Right hindlimb (tissue), 1 donor: ENCODE measurements around the gene FSCN2.

Experiments
- DNase-seq: peaks from one replicate; pipeline ENCODE4 v3.0.0-alpha.2; 2018

The FSCN2 gene

DNA sequence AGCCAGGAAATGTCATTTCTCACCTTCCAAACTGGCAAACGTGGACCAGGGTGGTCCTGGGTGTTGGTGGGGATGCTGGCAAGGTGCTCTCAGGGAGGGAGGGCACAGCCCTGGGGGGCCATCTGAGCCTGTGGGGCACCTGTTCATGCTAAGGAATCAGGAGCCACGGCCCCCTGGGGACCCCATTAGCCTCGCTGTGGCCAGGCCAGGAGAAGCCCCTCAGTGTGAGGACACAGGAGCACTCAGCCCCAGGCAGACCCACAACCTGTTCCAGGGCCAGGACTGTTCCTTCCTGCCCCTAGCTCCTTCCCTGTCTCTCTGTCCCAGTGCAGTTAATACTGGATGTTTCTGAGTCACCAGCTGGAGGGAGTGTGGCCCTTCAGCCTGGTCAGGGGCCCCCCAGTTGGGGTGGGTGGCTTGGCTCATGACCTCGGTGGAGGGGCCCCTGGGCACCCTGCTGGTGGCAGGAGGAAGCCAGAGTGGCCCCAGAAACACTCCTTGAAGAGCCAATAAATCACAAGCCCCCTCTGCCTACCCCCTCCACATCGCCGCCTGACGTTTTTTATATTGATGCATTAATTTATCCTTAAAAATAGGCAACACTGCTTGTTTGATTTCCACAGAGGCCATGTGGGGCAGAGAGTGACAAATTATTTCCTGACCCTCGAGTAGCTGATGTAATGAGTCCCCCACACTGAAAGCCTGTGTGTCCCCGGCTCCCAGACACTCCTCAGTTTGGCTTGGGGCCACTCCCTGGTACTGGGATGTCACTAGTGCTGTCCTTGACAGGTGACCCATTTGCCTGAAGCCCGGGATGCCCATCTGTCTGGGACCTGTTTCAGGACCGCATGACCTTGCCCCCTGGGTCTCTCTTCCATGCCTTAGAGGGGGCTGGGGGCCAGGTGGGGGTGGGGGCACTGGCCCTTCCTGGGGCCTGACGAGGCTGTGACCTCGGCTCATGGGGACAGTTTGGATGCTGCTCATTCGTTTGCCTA, 37.9 kb upstream of the FSCN2 start:
- DNase-seq = no peak

DNA sequence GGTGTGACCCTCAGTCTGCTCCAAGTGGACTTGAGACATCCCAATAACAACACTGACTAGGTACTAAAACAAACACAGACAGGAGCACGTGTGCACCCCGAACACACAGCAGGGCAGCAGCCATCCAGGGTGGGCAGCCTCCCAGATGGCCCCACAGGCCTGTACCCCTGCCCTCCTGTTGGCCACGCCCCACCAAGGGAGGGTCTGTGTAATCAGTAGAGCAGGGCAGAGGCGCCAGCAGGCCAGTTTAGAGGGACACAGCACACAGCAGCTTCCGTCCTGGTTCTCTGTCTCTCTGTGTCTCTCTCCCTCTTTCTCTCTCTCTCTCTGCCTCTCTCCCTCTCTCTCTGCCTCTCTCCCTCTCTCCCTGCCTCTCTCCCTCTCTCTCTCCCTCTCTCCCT, 37.0 kb upstream of the FSCN2 start:
- DNase-seq = peak; percentile 20

DNA sequence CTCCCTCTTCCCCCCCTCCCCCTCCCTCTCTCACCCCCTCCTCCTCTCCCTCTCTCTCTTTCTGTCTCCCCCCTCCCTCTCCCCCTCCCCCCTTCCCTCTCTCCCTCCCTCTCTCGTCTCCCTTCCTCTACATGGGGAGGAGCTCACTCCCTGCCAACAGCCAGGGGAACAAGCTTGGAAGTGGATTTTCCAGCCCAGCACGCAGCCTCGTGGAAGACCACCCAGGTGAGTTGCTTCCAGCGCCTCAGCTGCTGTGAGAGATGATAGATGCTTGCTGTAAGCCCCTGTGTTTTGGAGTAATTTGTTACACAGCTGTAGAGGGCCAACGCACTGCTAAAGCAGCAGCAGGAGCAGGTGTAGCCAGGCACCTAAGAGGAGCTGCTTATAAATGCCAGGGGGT, 36.4 kb upstream of the FSCN2 start:
- DNase-seq = peak; percentile 34

DNA sequence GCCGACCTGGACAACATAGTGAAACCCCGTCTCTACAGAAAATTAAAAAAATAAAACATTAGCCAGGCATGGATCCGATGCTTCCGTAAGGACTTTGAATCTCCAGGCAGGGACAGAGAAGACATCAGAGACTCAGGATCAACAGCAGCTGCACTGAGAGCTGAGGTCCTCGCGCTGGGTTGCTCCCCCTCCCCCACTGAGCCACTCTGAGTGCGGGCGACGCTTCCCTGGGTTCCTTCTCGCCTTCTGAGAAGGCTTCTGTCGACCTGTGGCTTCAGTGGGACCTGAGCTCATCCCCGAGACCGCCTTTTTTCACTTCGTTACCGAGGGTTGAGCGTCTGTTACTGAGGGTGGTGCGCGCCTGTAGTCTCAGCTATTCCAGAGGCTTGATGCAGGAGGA, 36.0 kb upstream of the FSCN2 start:
- DNase-seq = no peak

DNA sequence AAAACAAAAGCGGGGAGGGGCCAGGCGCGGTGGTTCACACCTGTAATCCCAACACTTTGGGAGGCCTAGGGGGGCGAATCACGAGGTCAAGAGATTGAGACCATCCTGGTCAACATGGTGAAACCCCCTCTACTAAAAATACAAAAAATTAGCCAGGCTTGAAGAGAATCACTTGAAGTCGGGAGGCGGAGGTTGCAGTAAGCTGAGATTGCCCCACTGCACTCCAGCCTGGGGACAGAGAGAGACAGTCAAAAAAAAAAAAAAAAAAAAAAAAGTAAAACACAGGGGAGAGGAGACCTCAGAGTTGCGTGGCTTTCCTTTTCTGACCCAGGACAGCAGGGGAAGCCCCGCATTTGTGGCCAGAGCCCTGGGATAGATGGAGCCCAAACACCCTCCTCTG, 35.5 kb upstream of the FSCN2 start:
- DNase-seq = no peak

DNA sequence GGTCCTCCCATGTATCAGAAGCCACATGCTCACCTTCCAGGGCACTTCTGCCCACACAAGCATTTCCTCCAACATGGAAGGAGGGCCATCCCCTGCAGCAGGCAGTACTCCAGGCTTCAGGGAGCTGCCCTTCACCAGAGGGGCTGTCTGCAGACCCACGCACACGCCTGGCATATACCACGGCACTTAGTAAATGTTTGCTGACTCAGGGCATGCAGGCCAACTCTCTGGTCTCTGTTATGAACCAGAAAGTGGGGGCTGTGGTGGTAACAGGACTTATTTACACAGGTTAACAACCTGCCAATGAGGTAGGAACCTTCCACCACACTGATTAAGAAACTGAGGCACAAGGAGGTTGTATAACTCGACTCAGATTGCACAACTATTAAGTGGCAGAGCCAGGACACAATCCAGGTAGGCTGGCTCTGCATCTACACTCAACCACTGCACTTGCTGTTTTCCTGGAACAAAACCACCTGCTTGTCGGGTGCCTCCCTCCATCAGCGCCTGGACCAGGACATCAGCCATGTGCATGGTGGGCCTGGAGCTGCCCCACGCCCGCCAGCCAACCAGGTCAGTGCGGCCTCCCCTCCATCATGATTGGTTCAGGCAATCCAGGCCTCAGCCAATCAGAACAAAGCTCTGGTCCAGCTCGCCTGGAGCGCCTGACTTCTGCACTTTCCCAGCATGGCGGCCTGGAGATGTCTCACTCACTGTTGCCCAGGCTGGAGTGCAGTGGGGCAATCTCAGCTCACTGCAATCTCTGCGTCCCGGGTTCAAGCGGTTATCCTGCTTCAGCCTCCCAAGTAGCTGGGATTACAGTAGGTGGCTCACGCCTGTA, 34.8 kb upstream of the FSCN2 start:
- no peak for DNase-seq

DNA sequence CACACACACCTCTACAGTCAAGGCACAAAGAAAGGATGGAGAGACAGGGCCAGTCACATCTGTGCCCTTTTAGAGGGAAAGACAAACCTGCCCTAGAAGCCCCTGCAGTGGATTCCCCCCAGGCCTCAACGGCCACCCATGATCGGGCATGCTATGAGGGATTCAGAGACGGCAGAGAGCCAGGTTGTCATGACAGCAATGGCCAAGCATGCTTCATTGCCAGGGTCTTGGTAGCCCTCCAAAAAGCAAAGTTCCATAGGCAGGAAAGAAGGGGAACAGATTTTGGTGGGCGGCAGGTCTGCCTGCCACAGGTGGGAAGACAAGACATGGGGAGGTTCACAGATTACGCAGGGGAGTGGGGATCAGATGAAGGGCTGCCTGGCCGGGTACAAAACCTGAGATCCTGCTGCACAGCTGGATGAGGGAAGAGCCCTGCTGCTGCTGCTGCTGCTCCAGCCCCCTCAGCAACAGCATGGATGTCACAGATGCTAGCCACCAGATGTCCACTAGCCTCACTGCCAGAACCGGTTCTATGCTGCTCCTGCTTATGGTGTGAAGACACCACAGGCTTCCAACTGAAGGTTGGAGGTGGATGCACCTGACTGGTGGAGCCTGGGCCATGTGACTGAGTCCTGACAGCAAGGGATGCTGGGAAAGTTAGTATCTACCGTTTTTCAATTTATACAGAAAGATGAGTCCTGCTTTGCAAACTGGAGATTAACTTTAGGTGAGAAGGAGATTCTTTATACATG, 33.4 kb upstream of the FSCN2 start:
- DNase-seq = peak; percentile 66

DNA sequence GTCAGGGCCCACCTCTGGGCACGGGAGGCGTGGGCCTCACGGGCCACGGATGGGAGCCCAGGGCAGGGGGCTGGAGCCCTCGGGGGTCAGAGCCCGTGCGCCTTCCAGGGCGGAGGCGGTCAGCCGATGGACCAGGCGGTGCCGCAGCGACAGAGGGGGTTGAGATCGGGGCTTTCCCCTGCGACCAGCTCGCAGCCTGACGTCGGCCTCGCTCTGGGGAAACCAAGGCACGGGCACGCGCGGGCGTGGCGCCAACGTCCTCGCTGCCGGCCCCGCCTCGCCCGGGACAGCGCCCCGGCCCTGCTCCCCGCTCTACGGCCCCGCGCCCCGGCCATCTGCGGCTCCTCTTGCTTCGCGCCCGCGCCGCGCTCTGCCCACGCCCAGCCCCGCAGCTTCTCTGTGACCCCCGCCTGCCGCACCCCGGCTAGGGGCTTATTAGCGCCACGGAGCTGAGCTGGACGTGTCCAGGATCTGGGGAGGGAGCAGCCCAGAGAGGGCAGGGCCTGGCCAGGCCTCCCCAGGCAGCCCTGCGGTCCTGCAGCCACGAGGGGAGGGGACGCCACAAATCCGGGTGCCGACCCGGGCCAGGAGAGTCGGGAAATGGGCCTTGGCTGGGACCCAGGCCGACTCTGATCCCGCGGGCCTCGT, 29.1 kb upstream of the FSCN2 start:
- DNase-seq = peak; percentile 18

DNA sequence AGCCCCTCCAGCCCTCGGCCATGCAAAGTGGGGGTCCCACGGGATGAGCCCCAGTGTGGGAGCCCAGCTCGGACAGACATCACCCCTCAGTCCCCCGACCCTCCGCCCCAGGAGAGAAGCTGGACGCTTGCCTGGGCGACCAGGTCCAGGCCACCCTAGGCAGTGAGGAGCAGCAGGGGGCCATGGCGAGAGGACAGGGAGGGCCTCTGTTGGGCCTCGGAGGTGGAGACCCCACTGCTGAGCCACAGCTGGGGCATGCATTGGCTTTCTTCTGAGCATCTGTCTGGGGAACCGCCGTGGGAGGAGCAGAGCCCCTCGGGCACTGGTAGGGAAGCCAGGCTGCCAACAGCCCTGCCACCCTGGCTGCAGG, 28.6 kb upstream of the FSCN2 start:
- DNase-seq = no peak

DNA sequence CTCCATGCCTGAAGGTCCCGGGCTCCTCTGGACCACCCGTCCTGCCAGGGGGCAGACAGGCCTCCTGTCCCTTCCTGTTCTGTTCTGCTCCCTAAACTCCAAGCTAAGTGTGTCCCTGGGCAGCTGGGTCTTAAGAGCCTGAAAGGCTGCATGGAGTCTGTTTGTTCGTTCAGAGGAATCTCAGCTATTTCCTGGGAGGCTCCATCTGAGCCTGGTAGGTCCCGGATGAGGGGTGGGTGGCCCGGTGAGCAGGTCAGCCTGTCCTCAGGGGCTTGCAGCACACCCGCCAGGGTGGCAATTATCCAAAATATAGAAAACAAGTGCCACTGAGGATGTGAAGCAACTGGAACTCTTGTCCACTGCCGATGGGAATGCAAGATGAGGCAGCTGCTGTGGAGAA, 28.1 kb upstream of the FSCN2 start:
- DNase-seq = no peak

DNA sequence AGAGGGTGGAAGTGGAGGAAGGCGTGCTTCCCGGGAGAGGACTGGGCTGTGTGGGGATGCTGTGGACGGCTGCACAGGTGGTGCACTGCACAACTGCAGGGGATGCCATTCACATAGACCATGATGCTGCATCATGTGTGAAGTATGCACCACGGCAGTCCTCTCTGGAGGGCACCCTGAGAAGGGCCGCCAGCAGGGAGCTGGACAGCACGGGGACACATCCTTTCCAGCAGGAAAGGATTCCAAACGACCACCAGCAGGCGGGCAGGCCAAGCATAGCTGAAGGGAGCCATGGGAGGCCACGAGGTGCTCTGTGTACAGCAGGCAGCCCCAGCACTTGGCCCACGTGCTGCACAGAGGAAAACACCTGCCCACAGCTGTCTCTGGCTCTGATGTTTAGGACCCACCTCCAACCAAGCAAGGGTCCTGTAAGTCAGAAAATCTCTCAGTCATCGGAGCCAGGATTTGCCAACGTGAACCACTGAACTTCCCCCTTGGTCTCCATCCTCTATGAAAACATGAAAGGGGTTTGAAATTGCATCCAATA, 25.6 kb upstream of the FSCN2 start:
- no peak for DNase-seq

DNA sequence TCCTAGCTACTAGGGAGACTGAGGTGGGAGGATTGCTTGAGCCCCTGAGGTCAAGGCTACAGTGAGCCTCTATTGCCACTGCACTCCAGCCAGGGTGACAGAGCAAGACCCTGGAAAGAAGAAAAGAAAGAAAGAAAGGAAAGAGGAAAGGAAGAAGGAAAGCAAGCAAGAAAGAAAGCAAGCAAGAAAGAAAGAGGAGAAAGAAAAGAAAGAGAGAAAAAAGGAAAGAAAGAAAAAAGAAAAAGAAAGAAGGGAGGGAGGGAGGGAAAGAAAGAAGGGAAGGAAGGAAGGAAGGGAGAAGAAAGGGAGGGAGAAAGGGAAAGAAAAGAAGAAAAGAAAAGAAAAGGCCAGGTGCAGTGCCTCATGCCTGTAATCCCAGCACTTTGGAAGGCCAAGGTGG, 24.6 kb upstream of the FSCN2 start:
- DNase-seq = no peak

DNA sequence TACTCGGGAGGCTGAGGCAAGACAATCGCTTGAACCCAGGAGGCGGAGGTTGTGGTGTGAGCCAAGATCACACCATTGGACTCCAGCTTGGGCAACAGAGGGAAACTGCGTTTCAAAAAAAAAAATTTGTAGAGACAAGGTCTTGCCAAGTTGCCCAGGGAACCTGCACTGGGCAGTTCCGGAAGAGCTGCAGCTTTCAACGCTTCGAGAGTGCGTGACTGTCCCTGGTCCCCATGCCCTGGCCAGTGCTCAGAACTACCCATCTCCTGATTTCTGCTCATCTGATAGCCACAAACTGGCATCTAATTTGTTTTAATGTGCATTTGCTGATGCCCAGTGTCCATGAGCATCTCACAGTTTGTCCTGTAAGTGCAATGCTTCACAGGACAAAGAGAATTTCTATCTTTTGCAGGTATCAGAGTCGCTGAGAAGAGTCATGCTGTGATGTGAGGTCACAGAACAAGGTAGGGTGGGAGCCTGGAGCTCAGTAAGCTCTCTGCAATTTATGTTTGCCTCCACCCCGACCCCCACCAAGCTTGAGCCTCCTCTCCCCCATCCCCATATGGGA, 19.5 kb upstream of the FSCN2 start:
- peak; percentile 16 for DNase-seq

DNA sequence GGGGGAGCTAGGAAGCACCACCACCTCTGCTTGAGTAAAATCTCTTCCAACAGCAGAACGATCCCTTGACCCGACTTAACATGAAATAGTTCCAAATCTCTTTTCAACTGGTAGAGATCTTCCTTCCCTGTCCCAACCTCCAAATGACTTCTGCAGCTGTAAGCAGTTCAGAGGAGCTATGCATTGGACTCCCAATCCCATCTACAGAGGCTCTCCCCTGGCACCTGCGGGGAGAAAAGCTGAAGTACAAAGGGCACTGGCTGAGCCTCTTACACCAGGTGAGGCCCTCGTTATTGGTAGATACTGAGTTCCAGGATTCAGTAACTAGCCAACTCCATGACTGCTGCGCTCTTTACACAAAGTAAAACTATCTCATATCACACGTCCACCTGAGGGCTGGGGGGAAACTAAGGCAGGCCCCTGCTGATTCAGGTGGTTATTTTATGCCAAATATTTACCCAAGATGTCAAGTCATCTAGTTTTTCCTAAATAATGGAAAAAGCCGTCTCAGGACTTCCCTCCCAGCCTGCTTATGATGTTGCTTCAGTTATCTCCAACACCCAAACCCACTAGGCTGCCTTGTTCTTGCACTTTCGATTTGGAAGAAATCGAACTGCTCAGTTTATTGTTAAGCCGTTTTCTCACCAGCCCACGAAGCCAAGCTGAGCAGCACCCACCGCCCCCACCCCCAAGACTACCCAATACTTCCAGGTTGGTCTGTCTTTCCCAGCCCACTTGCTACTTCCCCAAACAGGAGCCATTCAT, 18.8 kb upstream of the FSCN2 start:
- peak; percentile 20 for DNase-seq

DNA sequence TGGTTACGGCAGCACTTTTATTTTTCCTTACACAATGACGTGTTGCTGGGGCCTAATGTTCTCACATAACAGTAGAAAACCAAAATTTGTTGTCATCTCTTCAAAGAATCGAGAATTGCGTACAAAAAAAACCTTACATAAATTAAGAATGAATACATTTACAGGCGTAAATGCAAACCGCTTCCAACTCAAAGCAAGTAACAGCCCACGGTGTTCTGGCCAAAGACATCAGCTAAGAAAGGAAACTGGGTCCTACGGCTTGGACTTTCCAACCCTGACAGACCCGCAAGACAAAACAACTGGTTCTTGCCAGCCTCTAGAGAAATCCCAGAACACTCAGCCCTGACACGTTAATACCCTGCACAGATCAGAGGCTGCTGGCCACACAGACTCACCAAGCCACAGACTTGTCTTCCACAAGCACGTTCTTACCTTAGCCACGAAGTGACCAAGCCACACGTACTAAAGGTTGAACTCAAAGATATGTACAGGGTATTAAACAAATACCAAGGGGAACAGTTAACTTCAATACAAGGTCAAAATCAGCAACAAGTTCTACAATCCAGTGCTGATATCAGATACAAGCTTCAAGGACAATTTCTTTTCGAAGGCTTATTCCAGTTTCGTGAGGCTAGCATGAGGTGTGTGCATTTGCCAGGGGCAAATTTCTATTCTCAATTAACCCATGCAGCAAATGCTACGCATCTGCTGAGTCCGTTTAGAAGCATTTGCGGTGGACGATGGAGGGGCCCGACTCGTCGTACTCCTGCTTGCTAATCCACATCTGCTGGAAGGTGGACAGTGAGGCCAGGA, 18.0 kb upstream of the FSCN2 start:
- peak; percentile 13 for DNase-seq

DNA sequence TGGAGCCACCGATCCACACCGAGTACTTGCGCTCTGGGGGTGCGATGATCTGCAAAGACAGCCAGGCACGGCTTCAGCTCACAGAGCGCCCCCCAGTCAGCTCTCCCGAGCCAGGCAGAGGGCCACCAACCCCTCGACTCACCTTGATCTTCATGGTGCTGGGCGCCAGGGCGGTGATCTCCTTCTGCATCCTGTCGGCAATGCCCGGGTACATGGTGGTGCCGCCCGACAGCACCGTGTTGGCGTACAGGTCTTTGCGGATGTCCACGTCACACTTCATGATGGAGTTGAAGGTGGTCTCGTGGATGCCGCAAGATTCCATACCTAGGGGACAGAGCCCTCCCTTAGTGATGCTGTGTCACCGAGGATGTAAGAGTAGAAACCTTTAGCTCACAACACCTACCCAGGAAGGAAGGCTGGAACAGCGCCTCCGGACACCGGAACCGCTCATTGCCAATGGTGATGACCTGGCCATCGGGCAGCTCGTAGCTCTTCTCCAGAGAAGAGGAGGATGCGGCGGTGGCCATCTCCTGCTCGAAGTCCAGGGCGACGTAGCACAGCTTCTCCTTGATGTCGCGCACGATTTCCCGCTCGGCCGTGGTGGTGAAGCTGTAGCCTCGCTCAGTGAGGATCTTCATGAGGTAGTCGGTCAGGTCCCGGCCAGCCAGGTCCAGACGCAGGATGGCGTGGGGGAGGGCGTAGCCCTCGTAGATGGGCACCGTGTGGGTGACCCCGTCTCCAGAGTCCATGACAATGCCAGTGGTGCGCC, 17.2 kb upstream of the FSCN2 start:
- DNase-seq = peak; percentile 34

DNA sequence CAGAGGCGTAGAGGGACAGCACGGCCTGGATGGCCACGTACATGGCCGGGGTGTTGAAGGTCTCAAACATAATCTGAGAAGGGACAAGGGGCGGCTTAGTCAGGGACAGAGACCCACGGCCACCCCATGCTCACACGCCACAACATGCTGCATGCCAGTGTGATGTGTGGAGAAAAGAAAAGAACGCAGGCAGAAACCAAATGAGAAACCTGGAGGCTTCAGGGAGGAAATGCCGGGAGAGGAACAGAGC, 16.7 kb upstream of the FSCN2 start:
- no peak for DNase-seq

DNA sequence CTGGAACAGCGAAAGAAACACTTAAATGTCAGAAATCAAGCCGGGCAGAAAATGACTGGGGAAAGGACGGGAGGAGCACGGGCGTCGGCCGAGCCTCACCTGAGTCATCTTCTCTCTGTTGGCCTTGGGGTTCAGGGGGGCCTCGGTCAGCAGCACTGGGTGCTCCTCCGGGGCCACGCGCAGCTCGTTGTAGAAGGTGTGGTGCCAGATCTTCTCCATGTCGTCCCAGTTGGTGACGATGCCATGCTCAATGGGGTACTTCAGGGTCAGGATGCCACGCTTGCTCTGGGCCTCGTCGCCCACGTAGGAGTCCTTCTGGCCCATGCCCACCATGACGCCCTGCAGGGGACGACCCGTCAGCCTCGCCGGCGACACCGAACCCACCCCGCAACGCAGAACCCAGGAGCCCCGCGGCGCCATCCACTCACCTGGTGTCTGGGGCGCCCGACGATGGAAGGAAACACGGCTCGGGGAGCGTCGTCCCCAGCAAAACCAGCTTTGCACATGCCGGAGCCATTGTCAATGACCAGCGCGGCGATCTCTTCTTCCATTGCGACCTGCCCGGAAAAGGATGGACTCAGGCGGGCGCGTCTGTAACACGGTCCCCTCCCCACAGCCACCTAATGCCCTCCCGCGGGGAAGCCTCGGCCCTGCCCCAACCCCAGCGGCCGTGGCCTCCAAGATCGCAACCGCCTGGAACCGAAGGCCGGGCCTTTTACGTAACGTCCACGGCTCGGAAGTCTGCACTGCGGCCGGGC, 16.2 kb upstream of the FSCN2 start:
- DNase-seq = peak; percentile 25
